MM.1S (cell line): ENCODE results near the gene GASK1A.

Experiments used
- DNase-seq: peaks from one replicate; pipeline ENCODE4 v3.0.0-alpha.2; 2015
- H2AFZ ChIP-seq: fragments of 300-600 bp; sonication (generic); 2 replicates; pipeline ENCODE4 v1.6.0; 2016; ENCODE audit warnings: antibody characterized with exemption, low read length
- H3F3A ChIP-seq: fragments of 300-600 bp; sonication (generic); 2 replicates; pipeline ENCODE4 v1.6.1; 2016; ENCODE audit warnings: mild to moderate bottlenecking, antibody characterized with exemption, low read length, moderate library complexity, mixed read lengths; ENCODE audit not compliant: insufficient read depth
- H3K27ac ChIP-seq: fragments of 300-600 bp; sonication (generic); 2 replicates; pipeline ENCODE4 v1.5.1; 2016; ENCODE audit warnings: mild to moderate bottlenecking, low read length
- H3K27me3 ChIP-seq: fragments of 300-600 bp; sonication (generic); replicated peaks from 2 replicates; pipeline ENCODE4 v1.6.0; 2016; ENCODE audit warnings: low read length; ENCODE audit not compliant: insufficient read depth
- H3K36me3 ChIP-seq: fragments of 300-600 bp; sonication (generic); replicated peaks from 2 replicates; pipeline ENCODE4 v1.6.1; 2016; ENCODE audit warnings: mild to moderate bottlenecking, low read length, mixed read lengths; ENCODE audit not compliant: insufficient read depth
- H3K4me1 ChIP-seq: fragments of 300-600 bp; sonication (generic); 2 replicates; pipeline ENCODE4 v1.6.1; 2016; ENCODE audit warnings: low read length, mixed read lengths
- H3K4me2 ChIP-seq: fragments of 300-600 bp; sonication (generic); 2 replicates; pipeline ENCODE4 v1.6.0; 2016; ENCODE audit warnings: low read depth, low read length
- H3K4me3 ChIP-seq: fragments of 300-600 bp; sonication (generic); 2 replicates; pipeline ENCODE4 v1.5.1; 2016; ENCODE audit warnings: low read length, mixed read lengths
- H3K79me2 ChIP-seq: fragments of 300-600 bp; sonication (generic); 2 replicates; pipeline ENCODE4 v1.6.1; 2016; ENCODE audit warnings: mixed run types, low read length, mixed read lengths
- H3K9ac ChIP-seq: fragments of 300-600 bp; sonication (generic); 2 replicates; pipeline ENCODE4 v1.6.1; 2016; ENCODE audit warnings: low read length, mixed read lengths
- H3K9me2 ChIP-seq: fragments of 300-600 bp; sonication (generic); replicated peaks from 2 replicates; pipeline ENCODE4 v1.6.1; 2016; ENCODE audit warnings: mild to moderate bottlenecking, low read length, mixed read lengths; ENCODE audit not compliant: insufficient read depth
- H3K9me3 ChIP-seq: fragments of 300-600 bp; sonication (generic); replicated peaks from 2 replicates; pipeline ENCODE4 v1.6.1; 2016; ENCODE audit warnings: mild to moderate bottlenecking, low read length, mixed read lengths; ENCODE audit not compliant: insufficient read depth
- H4K20me1 ChIP-seq: fragments of 300-600 bp; sonication (generic); 2 replicates; pipeline ENCODE4 v1.6.1; 2016; ENCODE audit warnings: mild to moderate bottlenecking, low read length, moderate library complexity, mixed read lengths; ENCODE audit not compliant: insufficient read depth
- CTCF ChIP-seq: fragments of 300-600 bp; sonication (generic); IDR thresholded peaks from 2 replicates; pipeline ENCODE4 v1.5.1; 2016; ENCODE audit warnings: antibody characterized with exemption, low read length, mixed read lengths
- EZH2 ChIP-seq: fragments of 300-600 bp; sonication (generic); optimal IDR thresholded peaks from 2 replicates; pipeline ENCODE3; 2017; ENCODE audit warnings: low read depth, mild to moderate bottlenecking, antibody characterized with exemption, low read length, mixed read lengths
- EZH2phosphoT487 ChIP-seq: fragments of 300-600 bp; sonication (generic); IDR thresholded peaks from 2 replicates; pipeline ENCODE4 v1.6.1; 2018; ENCODE audit warnings: antibody characterized with exemption, low read length

GASK1A gene

GRCh38 chr3:43081796-43082195 lies 102.7 kb downstream of the GASK1A start:
- TF ChIP-seq EZH2 (no peak), EZH2phosphoT487 (no peak), CTCF (no peak)
- Histone ChIP-seq H2AFZ (no peak overlapping the region), H3K36me3 (no peaks in the 10 kb centered on the region), H3K4me1 (no peaks in the 10 kb centered on the region), H3K27me3 (no peaks in the 10 kb centered on the region), H3K9me3 (no peaks in the 10 kb centered on the region), H3K27ac (no peak overlapping the region), H3K9me2 (no peaks in the 10 kb centered on the region), H4K20me1 (no peaks in the 10 kb centered on the region), H3K79me2 (no peaks in the 10 kb centered on the region), H3K4me3 (no peak overlapping the region), H3K9ac (no peak overlapping the region), H3K4me2 (no peak overlapping the region), H3F3A (no peaks in the 10 kb centered on the region)
- no peak for DNase-seq

DNA sequence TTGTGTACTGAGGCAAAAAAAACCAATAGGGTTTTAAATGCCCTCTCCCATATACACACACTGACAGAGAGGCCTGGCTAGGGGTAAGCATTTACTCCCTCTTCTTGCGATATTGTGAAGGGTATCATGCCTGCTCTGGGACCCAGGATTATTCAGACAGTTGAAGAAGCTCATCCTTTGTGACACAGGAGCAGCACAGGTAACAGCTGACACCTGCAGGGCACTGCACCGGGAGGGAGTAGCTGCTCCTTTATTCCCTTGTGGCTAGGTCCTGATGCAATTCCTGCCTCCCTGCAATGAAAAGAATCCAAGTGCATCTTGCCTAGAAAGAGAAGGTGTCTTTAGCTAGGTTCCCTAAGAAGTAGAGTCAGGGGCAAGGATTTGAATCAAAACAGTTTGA lies 103.3 kb downstream of the GASK1A start:
- Histone ChIP-seq H3K4me3 (no peak overlapping the region), H3K9me2 (no peaks in the 10 kb centered on the region), H3F3A (no peaks in the 10 kb centered on the region), H4K20me1 (no peaks in the 10 kb centered on the region), H3K27me3 (no peaks in the 10 kb centered on the region), H3K9me3 (no peaks in the 10 kb centered on the region), H3K4me2 (no peak overlapping the region), H3K79me2 (no peaks in the 10 kb centered on the region), H3K27ac (no peak overlapping the region), H3K9ac (no peak overlapping the region), H2AFZ (no peak overlapping the region), H3K4me1 (no peaks in the 10 kb centered on the region), H3K36me3 (no peaks in the 10 kb centered on the region)
- TF ChIP-seq EZH2phosphoT487 (no peak), CTCF (no peak), EZH2 (no peak)
- no peak for DNase-seq

DNA sequence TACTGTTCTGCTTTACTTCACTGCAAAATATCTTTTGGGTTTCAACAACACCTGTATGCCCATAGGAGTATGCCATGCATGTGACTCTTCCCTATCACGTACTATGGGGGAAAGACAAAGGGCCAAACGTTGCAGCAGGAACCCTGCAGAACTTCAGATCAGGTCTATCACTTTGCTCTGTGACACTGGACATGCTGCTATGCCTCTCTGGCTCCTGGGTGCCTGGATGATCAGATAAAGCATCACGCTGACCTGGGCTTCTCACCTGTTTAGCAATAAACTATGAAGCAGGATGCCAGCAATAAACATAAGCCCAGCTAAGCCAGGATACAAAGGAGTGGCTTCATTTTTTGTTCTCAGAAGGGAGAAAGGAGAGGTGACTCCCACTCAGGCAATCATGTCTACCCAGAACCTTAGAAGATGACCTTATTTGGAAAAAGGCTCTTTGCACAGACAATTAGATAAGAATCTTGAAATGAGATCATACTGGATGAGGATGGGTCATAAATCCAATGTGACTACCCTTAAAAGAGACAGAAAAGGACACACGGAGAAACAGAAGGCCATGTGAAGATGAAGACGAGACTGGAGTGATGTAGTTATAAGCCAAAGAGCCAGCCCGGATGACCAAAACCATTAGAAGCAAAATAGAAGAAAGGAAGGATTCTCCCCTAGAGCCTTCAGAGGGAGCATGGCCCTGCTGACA lies 107.5 kb downstream of the GASK1A start:
- no peak for DNase-seq
- Histone ChIP-seq H3K9ac (no peak overlapping the region), H2AFZ (no peak overlapping the region), H3K4me2 (no peak overlapping the region), H3K9me3 (no peaks in the 10 kb centered on the region), H3K79me2 (0 out of 2 replicates have a peak, but pooled peaks cover under 1% of the 10 kb centered on the region), H3K27me3 (no peaks in the 10 kb centered on the region), H3K27ac (no peak overlapping the region), H4K20me1 (no peaks in the 10 kb centered on the region), H3K4me1 (no peaks in the 10 kb centered on the region), H3F3A (no peaks in the 10 kb centered on the region), H3K36me3 (no peaks in the 10 kb centered on the region), H3K9me2 (no peaks in the 10 kb centered on the region), H3K4me3 (no peak overlapping the region)
- no peak for TF ChIP-seq EZH2
- TF ChIP-seq EZH2phosphoT487, result no peak
- TF ChIP-seq CTCF, result no peak
